Renal cortical epithelial cell (primary cell): ENCODE measurements around the gene RBMS2. TPM values are rescaled to one million over a fixed set of nuclear protein-coding genes. Genes with fewer than 3 reads are reported as not detected.
A peak's percentile ranks its signal among the peaks of the same experiment; 100 is the strongest.

Experiments used
- DNase-seq: peaks from one replicate; pipeline ENCODE4 v3.0.0-alpha.2; 2011; ENCODE audit warnings: low read depth
- total RNA-seq: library from RNA; depleted of rRNA; stranded (reverse); fragments of >200 nt; gene quantifications from 2 replicates; pipeline ENCODE4 v1.2.3, GENCODE V29; 2014

The RBMS2 gene
- total RNA-seq, 1 donor from 2014 or later, result 31.3 TPM

DNA sequence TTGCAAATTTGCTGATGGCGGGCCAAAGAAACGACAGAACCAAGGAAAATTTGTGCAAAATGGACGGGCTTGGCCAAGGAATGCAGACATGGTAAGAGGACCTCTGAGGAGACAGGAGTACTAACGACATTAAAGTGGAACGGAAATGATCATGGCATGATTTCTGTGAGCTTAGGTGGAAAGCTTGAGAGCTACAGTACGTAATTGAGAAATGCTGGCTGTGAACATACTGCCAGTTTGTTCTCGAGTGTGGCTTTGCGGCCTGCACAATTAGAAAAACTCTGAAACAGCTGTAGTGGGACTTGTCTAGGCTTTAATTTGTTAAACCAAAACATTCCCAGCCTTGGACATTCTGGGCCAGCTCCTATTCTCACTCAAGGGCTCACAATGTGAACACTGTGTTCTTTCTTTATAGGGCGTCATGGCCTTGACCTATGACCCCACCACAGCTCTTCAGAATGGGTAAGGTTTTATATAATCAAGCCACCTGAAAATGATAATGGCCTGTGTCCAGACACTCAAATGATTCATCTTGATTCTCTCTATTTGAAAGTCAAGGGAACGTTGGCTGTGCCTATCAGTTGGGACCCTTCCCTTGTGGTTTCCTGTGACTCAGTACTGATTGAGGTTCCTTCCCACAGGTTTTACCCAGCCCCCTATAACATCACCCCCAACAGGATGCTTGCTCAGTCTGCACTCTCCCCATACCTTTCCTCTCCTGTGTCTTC lies 60.0 kb downstream of the RBMS2 start:
- peak; percentile 12 for DNase-seq

DNA sequence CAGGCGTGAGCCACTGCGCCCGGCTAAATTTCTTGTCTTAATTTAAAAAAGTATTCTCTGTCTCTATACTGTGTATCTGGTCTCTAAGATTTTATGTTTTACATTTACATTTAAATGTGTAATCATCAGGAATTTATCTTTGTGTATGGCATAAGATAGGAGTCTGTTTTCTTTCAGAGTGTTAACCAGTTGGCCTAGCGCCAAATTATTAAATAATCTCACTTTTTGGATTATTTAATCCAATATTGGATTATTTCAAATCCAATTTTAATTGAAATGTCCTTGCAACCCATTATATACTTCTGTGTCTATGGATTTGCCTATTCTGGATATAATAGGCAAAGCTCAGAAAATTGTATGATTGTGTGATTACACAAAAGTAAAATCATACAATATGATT lies 63.5 kb downstream of the RBMS2 start:
- no peak for DNase-seq

DNA sequence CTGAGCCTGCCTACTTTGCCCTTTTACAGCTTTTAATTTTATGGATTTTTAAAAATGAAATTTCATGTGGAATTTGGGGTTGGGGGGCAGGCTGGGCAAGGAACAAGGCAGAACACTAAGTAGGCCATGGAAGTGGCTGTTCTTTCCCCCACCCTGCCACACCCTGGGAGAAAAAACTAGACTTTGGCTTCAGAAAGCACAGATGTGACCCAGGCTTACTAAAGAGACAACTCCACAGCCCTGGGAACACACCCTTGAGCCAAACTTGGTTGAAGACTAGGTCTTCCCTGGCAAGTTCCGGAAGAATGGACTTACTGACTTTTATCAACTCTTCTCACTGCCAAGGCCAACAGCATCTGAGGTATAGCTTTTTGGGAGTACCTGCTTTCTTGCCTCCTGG lies 68.2 kb downstream of the RBMS2 start:
- no peak for DNase-seq

DNA sequence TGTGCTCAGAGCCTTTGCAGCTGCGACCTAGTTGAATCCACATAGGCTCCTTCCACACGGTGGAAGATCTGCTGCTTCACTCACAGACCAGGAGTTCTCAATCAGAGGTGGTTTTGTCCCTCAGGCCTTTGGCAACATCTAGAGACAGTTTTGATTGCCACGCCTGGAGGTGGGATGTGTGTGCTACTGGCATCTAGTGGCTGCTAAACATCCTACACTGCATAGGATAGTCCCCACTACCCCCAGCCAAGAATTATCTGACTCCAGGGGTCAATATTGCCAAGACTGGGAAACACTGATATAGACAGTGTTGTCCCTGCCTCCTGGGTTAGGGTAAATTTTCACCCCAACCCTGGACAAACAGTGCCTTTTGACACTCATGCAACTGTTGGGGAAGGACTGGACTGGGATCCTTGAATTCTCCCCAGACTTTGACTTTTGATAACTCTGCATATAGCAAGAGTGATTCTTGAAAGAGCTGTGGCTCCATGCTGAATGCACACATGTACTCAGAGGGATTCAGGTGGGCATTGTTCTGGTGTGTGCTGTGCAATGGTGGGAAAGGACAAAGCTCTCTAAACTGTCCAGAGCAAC lies 68.7 kb downstream of the RBMS2 start:
- DNase-seq, result peak; percentile 9

DNA sequence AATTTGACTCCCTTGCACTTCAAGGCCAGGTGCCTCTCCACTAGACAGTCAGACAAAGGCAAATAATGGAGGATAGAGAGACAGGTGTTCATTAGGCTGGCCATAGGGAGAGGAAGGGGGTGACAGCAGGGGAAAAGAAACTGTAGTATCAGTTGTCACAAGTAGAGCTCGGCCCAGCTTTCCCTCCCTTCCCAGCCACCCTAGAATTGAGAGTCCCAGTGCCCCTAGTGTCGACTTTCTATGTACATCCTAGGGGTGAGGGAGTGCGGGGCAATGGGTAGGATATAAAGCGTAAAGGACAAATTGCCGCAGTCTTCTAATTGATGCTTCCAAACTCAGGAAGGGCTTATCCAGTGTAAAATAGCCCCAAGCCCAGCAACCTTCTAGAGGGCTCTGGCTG lies 69.5 kb downstream of the RBMS2 start:
- no peak for DNase-seq

DNA sequence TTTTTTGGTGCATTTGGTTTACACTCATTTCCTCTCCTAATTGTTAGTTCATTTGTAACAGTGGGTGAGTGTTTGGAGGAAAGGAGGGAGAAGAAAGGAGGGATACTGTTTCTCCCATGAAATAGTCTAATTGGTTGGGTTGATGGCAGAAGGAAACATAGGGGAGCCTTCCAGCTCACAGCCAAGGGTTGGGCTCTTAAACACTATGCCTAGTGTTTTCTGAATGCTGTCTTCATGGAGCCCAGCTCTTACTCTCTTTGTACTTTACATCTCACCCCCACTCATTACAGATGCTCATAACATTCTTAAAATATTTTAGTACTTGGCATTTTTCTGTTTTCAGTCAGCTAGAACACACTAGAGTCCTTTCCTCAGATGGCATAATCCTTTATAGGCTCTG lies 70.3 kb downstream of the RBMS2 start:
- peak; percentile 15 for DNase-seq

DNA sequence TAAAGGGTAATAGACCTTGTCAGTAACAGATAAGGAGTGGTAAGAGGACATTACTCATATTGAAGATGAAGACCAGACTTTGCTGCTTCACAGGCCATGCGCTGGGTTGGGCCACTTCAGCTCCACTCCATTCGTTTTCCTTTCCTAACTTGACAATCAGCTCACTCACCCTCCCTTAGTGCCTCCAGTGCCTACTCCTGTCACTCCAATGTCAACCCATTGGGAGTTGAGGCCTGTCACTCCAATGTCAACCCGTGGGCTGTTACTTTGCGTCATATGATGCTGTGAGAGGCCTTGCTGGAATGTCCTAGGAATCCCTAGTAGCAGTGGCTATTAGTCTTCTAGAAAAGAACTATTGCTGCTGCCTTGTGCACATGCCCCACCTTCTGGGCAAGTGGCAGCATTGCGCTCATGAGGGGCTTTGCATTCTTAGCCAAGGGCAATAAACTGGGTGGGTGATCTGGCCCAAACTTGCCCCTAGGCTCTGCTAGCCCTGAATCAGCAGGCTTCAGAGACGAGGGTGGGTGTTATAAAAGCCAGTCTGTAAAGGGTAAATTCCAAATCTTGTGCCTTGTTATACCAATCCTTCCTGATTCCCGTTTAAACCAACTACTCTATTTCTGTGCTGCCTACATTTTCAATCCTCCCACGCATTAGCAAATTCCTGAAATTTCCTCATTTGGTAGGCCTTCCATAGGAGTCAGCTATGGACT lies 72.4 kb downstream of the RBMS2 start:
- peak; percentile 81 for DNase-seq

DNA sequence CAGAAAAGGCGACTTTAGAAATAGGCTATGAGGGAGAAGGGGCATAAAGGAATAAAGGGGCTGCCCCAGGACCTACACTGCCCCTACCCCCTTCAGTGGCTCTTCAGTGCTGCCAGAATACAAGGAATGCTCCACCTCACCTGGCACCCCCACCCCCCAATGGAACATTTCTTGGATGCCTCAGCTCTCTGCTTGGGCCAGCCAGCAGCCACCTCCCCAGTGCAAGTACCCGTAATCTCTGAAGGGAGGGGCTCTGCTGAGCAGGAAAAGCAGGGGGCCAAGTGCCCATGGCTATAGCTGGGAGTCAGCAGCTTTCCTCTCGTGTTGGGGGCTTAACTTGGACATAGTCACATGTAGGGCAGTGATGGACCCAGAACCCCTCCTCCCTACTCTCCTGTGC lies 75.2 kb downstream of the RBMS2 start:
- DNase-seq, result no peak

DNA sequence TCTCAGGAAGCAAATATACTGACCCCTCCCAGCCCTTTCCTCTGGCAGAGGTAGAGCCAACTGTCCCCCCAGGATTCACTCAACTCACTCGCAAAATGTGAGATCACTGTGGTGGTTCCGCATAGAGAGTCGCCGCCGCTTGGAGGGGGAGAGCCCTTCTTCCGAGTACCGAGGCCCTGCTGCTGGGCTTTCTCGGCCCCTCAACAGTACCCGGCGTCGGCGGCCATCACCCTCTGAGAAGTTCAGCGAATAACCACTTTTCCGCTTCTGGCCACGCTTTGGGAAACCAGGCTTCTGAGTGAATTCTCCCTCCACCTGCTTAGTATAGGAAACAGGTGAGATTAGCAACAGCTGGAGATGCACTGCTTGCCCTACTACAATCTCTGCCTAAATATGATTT lies 77.4 kb downstream of the RBMS2 start:
- DNase-seq, result no peak

DNA sequence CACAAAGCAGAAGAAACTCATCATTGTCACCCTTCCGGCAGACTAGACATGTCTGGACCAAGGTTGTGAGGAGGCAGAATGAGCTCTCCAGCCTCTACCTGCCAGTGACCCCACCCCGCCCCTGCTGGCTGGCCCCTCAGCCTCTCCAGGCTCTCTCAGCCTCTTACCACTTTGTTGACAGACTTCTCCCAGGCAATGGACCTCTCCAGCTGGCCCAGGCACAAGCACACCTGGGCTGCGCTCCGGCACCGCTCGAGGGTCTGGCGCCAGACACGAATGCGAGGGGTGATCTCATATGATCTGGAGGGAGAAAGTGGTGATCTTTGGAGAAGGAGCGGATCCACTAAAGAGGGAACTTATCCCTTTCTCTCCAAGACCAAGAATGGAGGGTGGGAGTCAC lies 78.2 kb downstream of the RBMS2 start:
- no peak for DNase-seq

DNA sequence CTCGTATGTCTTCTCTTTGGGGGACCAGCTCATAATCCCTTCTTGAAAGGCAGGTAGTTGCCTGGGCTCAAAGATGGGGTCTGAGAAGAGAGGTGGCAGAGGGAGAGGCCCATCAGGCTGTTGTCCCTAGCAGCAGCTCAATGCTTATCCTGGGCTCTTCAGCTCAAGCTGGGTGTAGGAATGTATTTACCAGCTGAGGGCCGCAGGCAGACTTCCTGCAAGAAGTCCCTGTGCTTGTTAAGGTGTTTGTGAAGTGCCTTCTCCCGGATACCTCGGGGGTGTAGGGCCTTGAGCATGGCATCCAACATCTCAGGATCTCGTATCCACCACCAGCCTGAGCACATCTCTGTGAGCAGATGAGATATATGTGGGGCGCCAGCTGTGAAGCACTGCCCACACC lies 79.1 kb downstream of the RBMS2 start:
- no peak for DNase-seq

DNA sequence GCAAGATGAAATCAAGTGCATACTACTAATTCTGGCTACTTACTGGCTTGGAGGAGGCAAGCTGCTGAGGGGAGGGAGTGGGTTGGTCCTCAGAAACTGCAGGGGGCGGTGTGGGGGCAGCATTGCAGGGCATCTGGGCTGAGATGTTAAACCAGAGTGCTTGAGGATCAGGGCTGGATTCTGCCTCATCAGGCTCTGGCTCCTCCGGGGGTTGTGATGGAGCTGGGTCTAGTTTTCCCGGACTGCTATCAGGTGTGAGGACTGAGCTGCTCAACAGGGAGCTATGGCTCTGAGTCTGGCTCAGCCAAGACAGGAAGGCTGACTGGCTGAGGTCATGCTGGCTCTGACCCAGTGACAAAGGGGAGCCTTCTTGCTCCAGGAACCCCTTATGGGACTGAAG lies 79.9 kb downstream of the RBMS2 start:
- no peak for DNase-seq

DNA sequence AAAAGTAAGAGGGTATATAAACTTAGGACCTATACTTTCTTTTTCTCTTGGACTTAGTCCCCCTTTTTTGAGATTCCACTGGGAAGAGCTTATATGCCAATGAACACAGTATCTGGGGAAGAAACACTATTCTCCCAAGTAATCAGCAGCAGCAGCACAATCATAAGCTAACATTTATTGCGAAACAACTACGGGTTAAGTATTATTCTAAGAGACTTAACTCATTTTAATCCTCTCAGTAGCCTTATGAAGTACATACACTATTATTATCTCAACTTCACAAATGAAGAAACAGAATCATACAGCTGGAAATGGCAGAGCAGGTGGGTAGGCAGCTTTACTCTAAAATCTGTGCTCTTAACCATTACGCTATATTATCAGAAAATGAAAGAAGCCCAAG lies 80.6 kb downstream of the RBMS2 start:
- peak; percentile 14 for DNase-seq

DNA sequence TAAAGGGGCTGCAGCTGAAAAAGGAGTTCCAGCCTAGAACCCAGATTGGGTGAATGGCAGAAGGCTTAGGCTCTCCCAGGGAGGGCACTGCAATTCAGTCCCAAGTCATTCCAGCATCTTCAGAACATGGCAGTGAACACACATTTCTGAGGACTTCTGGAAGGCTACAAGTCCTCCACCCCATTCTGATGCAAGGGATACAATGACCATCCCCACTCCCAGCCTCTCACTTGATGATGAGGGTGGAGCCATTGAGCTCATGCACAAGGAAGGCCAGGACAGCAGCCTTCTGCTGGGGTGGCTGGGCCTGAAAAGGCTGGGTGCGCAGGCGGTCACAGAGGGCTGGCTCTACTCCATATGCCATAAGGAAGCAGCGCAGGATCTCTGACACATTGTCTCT lies 82.7 kb downstream of the RBMS2 start:
- DNase-seq, result no peak

DNA sequence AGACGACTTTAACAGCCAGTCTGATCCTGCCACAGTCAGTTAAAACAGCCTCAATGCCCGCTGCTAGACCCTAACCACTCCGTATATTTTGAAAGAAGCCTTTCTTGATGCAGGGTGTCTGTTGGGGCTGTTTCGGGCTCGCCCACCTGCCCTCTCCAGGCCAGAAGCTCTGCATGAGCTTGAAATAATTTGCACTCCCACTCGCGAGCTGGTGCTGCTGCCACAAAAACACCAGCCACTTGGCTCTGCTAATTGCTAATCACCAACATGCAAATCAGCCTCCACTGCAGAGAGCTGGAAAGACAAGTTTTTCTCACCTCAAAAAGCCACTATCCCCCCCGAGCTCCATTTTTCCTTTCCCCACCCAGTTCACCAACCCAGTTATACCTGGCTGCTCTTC lies 93.0 kb downstream of the RBMS2 start:
- DNase-seq, result no peak

DNA sequence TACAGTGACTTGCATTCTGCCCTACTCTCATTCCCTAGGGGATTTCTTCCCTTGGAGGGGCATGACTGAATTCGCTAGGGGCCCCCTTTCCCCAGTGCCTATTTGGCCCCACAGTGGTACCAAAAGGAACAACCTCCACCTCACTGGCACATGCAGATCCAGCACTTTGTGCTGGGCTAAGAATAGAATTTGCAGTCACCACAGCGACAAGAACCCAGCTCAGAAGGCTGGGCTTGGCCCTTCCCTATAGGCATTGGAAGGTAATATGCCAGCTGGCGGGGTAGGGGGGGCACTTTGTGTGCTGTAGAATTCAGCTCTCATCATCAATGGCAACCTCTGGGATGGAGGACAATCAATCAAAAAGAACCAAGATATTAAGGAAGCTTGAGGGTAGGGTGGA lies 94.6 kb downstream of the RBMS2 start:
- DNase-seq, result no peak

DNA sequence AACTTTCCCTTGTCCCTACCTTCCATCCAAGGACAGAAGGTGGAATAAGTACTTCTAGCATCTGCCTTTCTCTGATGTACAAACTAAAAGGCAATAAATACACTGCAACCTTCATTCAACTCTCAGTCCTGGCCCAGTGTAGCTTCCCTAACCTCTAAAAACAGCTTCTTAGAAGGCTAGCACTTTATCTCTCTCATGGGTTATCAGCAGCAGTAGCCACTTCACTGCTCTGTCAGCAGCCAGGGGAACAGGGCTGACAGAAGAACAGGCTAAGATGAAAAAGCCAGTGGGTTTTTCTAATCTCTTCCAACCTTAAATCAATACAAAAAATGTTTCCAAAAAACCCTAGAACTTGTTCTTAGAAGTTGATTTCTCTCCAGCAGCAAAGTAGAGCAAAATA lies 95.3 kb downstream of the RBMS2 start:
- DNase-seq, result no peak

DNA sequence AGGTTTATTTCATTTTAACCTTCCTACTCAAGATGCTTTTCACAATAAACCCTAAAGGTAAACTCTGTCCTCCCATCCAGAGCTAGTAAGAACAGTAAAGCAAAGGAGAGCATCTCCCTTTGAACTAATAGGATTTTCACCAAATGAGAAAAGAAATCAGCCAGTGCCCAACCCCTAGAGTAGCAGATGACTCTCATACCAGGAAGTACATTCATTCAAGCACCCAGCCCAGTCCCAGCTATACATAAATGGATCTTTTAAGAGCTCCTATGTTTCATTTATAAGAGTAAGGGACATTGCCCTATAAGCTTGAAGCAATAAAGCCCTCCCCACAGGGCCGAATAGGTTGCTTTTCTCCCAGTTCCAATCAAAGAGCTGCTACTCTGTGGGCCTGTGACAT lies 100.9 kb downstream of the RBMS2 start:
- DNase-seq, result no peak

DNA sequence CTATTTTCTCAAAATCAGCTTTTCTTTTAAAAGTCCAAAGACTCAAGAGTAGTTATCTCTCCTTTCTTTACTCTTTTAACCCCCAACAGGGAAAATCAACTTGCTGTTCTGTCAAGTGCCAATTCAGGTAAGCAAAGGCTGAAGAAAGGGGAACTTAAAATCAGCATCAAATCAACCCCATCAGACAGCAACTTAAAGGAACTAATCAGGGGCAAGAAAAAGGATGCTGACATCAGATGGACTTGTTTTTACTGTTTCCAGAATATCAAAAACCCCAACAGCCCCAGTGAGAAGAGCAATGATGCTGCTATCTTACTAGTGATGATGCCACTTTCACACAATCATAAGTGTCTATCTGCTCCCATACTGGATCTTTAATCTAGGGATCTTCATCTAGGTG lies 105.1 kb downstream of the RBMS2 start:
- DNase-seq, result no peak

DNA sequence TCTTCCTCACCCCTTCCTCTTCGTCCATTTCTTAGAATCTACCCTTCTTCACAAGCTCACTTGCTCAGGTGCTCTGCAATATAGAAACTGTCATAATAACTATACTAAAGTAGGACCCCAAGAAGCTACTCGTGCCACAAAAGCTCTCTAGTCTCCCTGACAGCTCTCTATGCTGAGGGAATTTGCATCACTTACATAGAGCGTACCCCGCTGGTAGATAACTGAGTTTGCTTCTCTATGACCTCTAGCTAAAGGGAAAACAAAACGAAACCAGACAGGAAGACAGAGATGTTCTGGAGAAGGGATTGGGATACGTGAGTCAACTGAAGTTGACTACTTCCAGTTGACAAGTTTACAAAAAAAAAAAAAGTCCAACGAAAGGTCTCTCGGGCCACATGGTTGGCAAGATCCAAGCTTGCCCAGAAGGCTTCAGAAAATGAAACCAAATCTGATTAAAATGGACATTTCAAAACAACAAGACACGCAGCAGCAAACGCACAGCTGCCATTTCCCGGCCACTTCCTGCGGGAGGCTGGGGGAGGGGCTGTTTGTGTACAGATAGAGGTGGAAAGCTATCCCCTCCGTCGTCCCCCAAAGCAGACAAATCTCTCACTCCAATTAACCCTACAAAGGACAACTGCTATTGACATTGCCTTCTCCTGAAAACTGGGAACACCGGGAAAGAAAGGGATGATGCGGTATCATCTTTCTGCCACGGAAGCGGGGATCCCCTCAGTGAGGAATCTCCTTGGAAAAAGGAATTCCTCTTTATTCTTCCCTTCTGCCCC lies 107.2 kb downstream of the RBMS2 start:
- DNase-seq, result peak; percentile 50

DNA sequence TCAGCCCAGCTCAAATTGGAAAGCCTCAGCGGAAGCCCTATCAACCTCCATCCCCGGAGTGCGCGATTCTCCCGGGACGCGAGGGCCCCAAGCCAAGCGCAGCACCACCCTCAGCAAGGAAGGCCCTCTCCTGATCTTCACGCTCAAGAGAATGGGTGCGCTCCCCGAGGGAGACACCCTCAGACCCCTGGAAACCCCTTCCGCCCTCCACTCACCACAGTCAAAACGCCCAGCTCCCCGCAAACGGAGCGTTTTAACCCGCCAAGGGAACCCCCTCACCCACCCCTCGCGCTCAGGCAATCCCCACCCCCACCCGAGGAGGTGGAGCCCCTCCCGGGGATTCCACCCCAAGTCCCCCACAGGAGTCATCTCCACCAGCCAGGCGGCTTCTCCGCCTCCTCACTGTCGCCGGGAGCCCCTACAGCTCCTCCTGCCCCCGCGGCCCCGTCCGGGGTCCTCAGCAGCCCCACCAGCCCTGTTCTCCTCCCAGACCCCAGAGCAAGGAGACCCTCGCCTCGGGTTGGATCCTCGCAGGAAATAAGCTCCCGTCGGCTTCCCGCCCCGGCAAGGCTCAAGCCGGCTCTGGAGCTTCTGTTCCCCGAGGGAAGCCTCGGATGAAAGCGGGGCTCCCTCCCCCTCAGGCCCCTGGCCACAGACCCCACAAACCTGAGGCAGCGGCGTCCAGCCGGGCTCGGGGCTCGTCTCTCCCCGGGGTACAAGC lies 108.0 kb downstream of the RBMS2 start:
- DNase-seq, result no peak

DNA sequence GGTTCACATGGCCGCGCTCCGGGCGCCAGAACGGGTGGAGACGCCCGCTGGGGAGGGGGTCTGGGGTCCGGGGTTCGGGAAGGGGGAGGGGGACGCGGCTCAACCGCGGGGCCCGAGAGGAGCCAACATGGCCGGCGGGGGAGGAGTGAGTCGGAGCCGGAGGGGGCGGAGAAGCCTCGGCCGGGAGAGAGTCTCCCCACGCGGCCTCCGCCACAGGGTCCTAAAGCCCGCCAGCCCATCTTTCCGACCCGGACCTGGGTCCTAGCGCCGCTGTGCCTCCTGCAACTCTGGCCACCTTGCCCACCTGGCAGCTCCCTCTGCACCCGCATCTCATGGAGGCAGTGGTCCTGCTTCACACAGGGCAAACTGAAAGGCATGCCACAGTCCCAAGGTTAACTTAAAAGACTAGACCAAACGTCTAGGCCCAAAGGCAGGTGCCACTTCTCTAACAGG lies 108.6 kb downstream of the RBMS2 start, which contains the start of gene BAZ2A:
TSS of gene BAZ2A (minus strand) at position 147 of the 453 bp plus-strand sequence. CDS start 12,796 bp downstream, outside the sequence.
- DNase-seq, result peak; percentile 47
